Smooth muscle cell (in vitro differentiated cells): ENCODE results near the gene TRAM2. TPM values are rescaled to one million over a fixed set of nuclear protein-coding genes. Genes with fewer than 3 reads are reported as not detected.

Source experiments
- DNase-seq: peaks from one replicate; lab custom pipeline; 2025; ENCODE audit not compliant: unreplicated experiment; lab: John Stamatoyannopoulos, UW
- H2AFZ ChIP-seq: fragments of 200-600 bp; sonication (generic); 2 replicates; pipeline ENCODE4 v1.6.0; 2016; ENCODE audit warnings: antibody characterized with exemption, low read depth, mild to moderate bottlenecking
- H3F3A ChIP-seq: fragments of 200-600 bp; sonication (generic); 2 replicates; pipeline ENCODE4 v1.6.0; 2017; ENCODE audit warnings: antibody characterized with exemption, low read depth
- H3K27ac ChIP-seq: fragments of 200-600 bp; sonication (generic); 2 replicates; pipeline ENCODE4 v1.5.1; 2016; ENCODE audit warnings: low read depth, mild to moderate bottlenecking
- H3K27me3 ChIP-seq: fragments of 200-600 bp; sonication (generic); 2 replicates; pipeline ENCODE4 v1.6.1; 2016; ENCODE audit warnings: low read depth, mild to moderate bottlenecking
- H3K36me3 ChIP-seq: fragments of 200-600 bp; sonication (generic); 2 replicates; pipeline ENCODE4 v1.5.1; 2016; ENCODE audit warnings: low read depth
- H3K4me1 ChIP-seq: fragments of 200-600 bp; sonication (generic); 2 replicates; pipeline ENCODE4 v1.5.1; 2016; ENCODE audit warnings: low read depth
- H3K4me2 ChIP-seq: fragments of 200-600 bp; sonication (generic); 2 replicates; pipeline ENCODE4 v1.6.0; 2016; ENCODE audit warnings: mild to moderate bottlenecking
- H3K4me3 ChIP-seq: fragments of 200-600 bp; sonication (generic); 2 replicates; pipeline ENCODE4 v1.5.1; 2016; ENCODE audit warnings: mild to moderate bottlenecking
- H3K79me2 ChIP-seq: fragments of 200-600 bp; sonication (generic); 2 replicates; pipeline ENCODE4 v1.6.0; 2016; ENCODE audit warnings: low read depth, mild to moderate bottlenecking
- H3K9ac ChIP-seq: fragments of 200-600 bp; sonication (generic); 2 replicates; pipeline ENCODE4 v1.6.0; 2016; ENCODE audit warnings: low read depth
- H3K9me3 ChIP-seq: fragments of 200-600 bp; sonication (generic); replicated peaks from 2 replicates; pipeline ENCODE4 v1.5.1; 2016; ENCODE audit warnings: low read depth
- H4K20me1 ChIP-seq: fragments of 200-600 bp; sonication (generic); 2 replicates; pipeline ENCODE4 v1.6.0; 2016; ENCODE audit warnings: low read depth
- CTCF ChIP-seq: fragments of 200-600 bp; sonication (generic); IDR thresholded peaks from 2 replicates; pipeline ENCODE4 v1.5.1; 2017; ENCODE audit warnings: borderline replicate concordance, mild to moderate bottlenecking, antibody characterized with exemption; ENCODE audit not compliant: insufficient read depth, poor library complexity, severe bottlenecking
- WGBS: methylation state at CpG from one replicate; pipeline ENCODE4 v1.1.7; 2016; ENCODE audit warnings: low lambda C conversion rate; 5-methylcytosine and 5-hydroxymethylcytosine counted together
- polyA plus RNA-seq: library from polyadenylated mRNA; unstranded; fragments of >200 nt; fragmentation: Nextera tagmentation; extraction: Ambion mirVana; gene quantifications from 2 replicates; pipeline ENCODE4 v1.2.1, GENCODE V29; 2016
- total RNA-seq: library from RNA; depleted of rRNA; stranded (reverse); fragments of >200 nt; gene quantifications from 2 replicates; pipeline ENCODE4 v1.2.3, GENCODE V29; 2014

Gene TRAM2
- total and polyA plus RNA-seq, 2 experiments from 2014 or later: 18.2 to 35.6 TPM

GRCh38 chr6:52598123-52598823, 21.4 kb upstream of the TRAM2 start:
- Histone ChIP-seq H3K27ac (peak overlapping the region; percentile 20), H3K79me2 (no peaks in the 10 kb centered on the region), H3K4me3 (peak overlapping the region; percentile 23), H3F3A (peaks cover 24% of the 10 kb centered on the region), H3K36me3 (no peaks in the 10 kb centered on the region), H3K4me1 (peaks cover 16% of the 10 kb centered on the region), H3K27me3 (no peaks in the 10 kb centered on the region), H3K4me2 (peak overlapping the region; percentile 56), H2AFZ (peak overlapping the region; percentile 54), H3K9ac (no peak overlapping the region), H3K9me3 (no peaks in the 10 kb centered on the region), H4K20me1 (no peaks in the 10 kb centered on the region)
- 22% methylated on average over 12 of the region's 12 CpGs for WGBS
- TF ChIP-seq CTCF: peak; percentile 72
- DNase-seq: no peak

- Histone ChIP-seq H3K4me2 (peak overlapping the region; percentile 56), H3K9me3 (no peaks in the 10 kb centered on the region), H4K20me1 (no peaks in the 10 kb centered on the region), H3K79me2 (no peaks in the 10 kb centered on the region), H3K4me1 (peaks cover 16% of the 10 kb centered on the region), H3K4me3 (peak overlapping the region; percentile 23), H3K9ac (no peak overlapping the region), H3K27me3 (no peaks in the 10 kb centered on the region), H3F3A (peaks cover 24% of the 10 kb centered on the region), H2AFZ (peak overlapping the region; percentile 38), H3K27ac (peak overlapping the region; percentile 20), H3K36me3 (no peaks in the 10 kb centered on the region)
- no peak for DNase-seq
- TF ChIP-seq CTCF: no peak
These were observed 20.9 kb upstream of the TRAM2 start for GRCh38 chr6:52597738-52598122.

GRCh38 chr6:52596371-52597028, 19.6 kb upstream of the TRAM2 start:
- no peaks in the 10 kb centered on the region for H4K20me1 ChIP-seq
- no peaks in the 10 kb centered on the region for H3K79me2 ChIP-seq
- no peaks in the 10 kb centered on the region for H3K36me3 ChIP-seq
- no peaks in the 10 kb centered on the region for H3K9me3 ChIP-seq
- peaks cover 24% of the 10 kb centered on the region for H3F3A ChIP-seq
- TF ChIP-seq CTCF: no peak
- H3K27me3 ChIP-seq: no peaks in the 10 kb centered on the region
- H3K9ac ChIP-seq: no peak overlapping the region
- peak overlapping the region; percentile 74 for H3K4me2 ChIP-seq
- peak overlapping the region; percentile 86 for H3K27ac ChIP-seq
- H2AFZ ChIP-seq: no peak overlapping the region
- peaks cover 16% of the 10 kb centered on the region for H3K4me1 ChIP-seq
- 40% methylated on average over 2 of the region's 2 CpGs for WGBS
- no peak for DNase-seq
- H3K4me3 ChIP-seq: no peak overlapping the region

GRCh38 chr6:52595796-52596130, 18.9 kb upstream of the TRAM2 start:
- H3K27ac ChIP-seq: peak overlapping the region; percentile 86
- no peak for DNase-seq
- no peak overlapping the region for H3K9ac ChIP-seq
- no peaks in the 10 kb centered on the region for H3K79me2 ChIP-seq
- peak overlapping the region; percentile 74 for H3K4me2 ChIP-seq
- no peak for TF ChIP-seq CTCF
- no peak overlapping the region for H3K4me3 ChIP-seq
- H3K9me3 ChIP-seq: no peaks in the 10 kb centered on the region
- peaks cover 16% of the 10 kb centered on the region for H3K4me1 ChIP-seq
- no peak overlapping the region for H2AFZ ChIP-seq
- H3K27me3 ChIP-seq: no peaks in the 10 kb centered on the region
- no peaks in the 10 kb centered on the region for H4K20me1 ChIP-seq
- H3K36me3 ChIP-seq: no peaks in the 10 kb centered on the region
- peaks cover 24% of the 10 kb centered on the region for H3F3A ChIP-seq
